Endodermal cell (in vitro differentiated cells): ENCODE results near the gene ESM1. TPM values are rescaled to one million over a fixed set of nuclear protein-coding genes. Genes with fewer than 3 reads are reported as not detected.
A peak's percentile ranks its signal among the peaks of the same experiment; 100 is the strongest.

Experiments
- DNase-seq: peaks from one replicate; pipeline ENCODE4 v3.0.0-alpha.2; 2017
- H3K27ac ChIP-seq: 2 replicates; pipeline ENCODE4 v1.5.1; 2013; ENCODE audit warnings: mild to moderate bottlenecking, low read depth, low read length, moderate library complexity
- H3K27me3 ChIP-seq: 2 replicates; pipeline ENCODE4 v1.6.1; 2013; ENCODE audit warnings: mild to moderate bottlenecking, low read length, moderate library complexity; ENCODE audit not compliant: insufficient read depth, control insufficient read depth, poor library complexity, severe bottlenecking
- H3K36me3 ChIP-seq: 2 replicates; pipeline ENCODE4 v1.7.0; 2013; ENCODE audit warnings: mild to moderate bottlenecking, low read length, moderate library complexity; ENCODE audit not compliant: control insufficient read depth, insufficient read depth
- H3K4me1 ChIP-seq: one replicate; pipeline ENCODE4 v1.7.0; 2013; ENCODE audit warnings: low read length; ENCODE audit not compliant: control insufficient read depth, insufficient read depth
- H3K4me3 ChIP-seq: 2 replicates; pipeline ENCODE4 v1.5.1; 2013; ENCODE audit warnings: mild to moderate bottlenecking, low read length, moderate library complexity
- H3K9ac ChIP-seq: 2 replicates; pipeline ENCODE4 v1.6.1; 2013; ENCODE audit warnings: mild to moderate bottlenecking, low read length, moderate library complexity; ENCODE audit not compliant: poor library complexity, severe bottlenecking; ENCODE audit errors: extremely low read depth
- H3K9me3 ChIP-seq: 2 replicates; pipeline ENCODE4 v1.6.1; 2013; ENCODE audit warnings: mild to moderate bottlenecking, low read length, moderate library complexity; ENCODE audit not compliant: control insufficient read depth
- H3K27ac Mint-ChIP-seq: 2 replicates; pipeline ENCODE4 v1.8.0; 2020; ENCODE audit warnings: mixed read lengths
- H3K27me3 Mint-ChIP-seq: 2 replicates; pipeline ENCODE4 v1.8.0; 2021; ENCODE audit warnings: mild to moderate bottlenecking, mixed read lengths; ENCODE audit not compliant: insufficient read depth
- H3K36me3 Mint-ChIP-seq: 2 replicates; pipeline ENCODE4 v1.8.0; 2020; ENCODE audit warnings: low read depth, mixed read lengths
- H3K4me1 Mint-ChIP-seq: 2 replicates; pipeline ENCODE4 v1.8.0; 2020; ENCODE audit warnings: mixed read lengths
- H3K4me3 Mint-ChIP-seq: 2 replicates; pipeline ENCODE4 v1.8.0; 2020; ENCODE audit warnings: mild to moderate bottlenecking, moderate library complexity, mixed read lengths
- H3K9me3 Mint-ChIP-seq: 2 replicates; pipeline ENCODE4 v1.8.0; 2020; ENCODE audit warnings: mild to moderate bottlenecking, mixed read lengths
- CTCF ChIP-seq: fragments of 200-600 bp; sonication (generic); conservative IDR thresholded peaks from 2 replicates; pipeline ENCODE4 v1.5.0; 2021; ENCODE audit warnings: antibody characterized with exemption, mild to moderate bottlenecking
- WGBS, 2 experiments: methylation state at CpG; one replicate each; pipeline versions ENCODE4 v1.1.5 to v1.1.7; 2013; ENCODE audit warnings: missing lambda C conversion rate in 2 of 2, mixed read lengths in 1 of 2; ENCODE audit not compliant: insufficient coverage in 1 of 2, insufficient read length in 1 of 2; 5-methylcytosine and 5-hydroxymethylcytosine counted together
- total RNA-seq, 2 donors: library from RNA; stranded (reverse); fragmentation: NEBNext Ultra II Directional in 1 of 2; extraction: Animal tissue kit (Norgen Biotek cat#: 25700) in 1 of 2; gene quantifications; 2 replicates in 1 of 2; 3 replicates in 1 of 2; pipeline ENCODE4 v1.2.1, GENCODE V29; 2021

ESM1 gene
- total RNA-seq, 2 donors from 2014 or later = not detected

- Histone ChIP-seq H3K27ac (no peak overlapping the region), H3K4me3 (peak overlapping the region; percentile 23), H3K36me3 (no peaks in the 10 kb centered on the region), H3K27me3 (no peaks in the 10 kb centered on the region), H3K9me3 (no peaks in the 10 kb centered on the region), H3K4me1 (no peaks in the 10 kb centered on the region), H3K9ac (no peak overlapping the region)
- Mint-ChIP-seq H3K4me1 (peaks cover 41% of the 10 kb centered on the region), H3K36me3 (no peaks in the 10 kb centered on the region), H3K27ac (no peak overlapping the region), H3K9me3 (no peaks in the 10 kb centered on the region), H3K27me3 (peaks cover 4% of the 10 kb centered on the region), H3K4me3 (peak overlapping the region; percentile 1)
- TF ChIP-seq CTCF = no peak
- WGBS, 2 experiments = 27 to 55% methylated on average over 1 to 2 of the region's 2 CpGs
- no peak for DNase-seq
Measured at GRCh38 chr5:54993318-54993717, 7.9 kb upstream of the ESM1 start.

- peaks cover 6% of the 10 kb centered on the region for H3K27me3 Mint-ChIP-seq
- no peaks in the 10 kb centered on the region for H3K36me3 Mint-ChIP-seq
- no peak overlapping the region for H3K27ac Mint-ChIP-seq
- H3K27me3 ChIP-seq = no peaks in the 10 kb centered on the region
- no peaks in the 10 kb centered on the region for H3K9me3 ChIP-seq
- peaks cover 42% of the 10 kb centered on the region for H3K4me1 Mint-ChIP-seq
- H3K27ac ChIP-seq = no peak overlapping the region
- no peak overlapping the region for H3K4me3 ChIP-seq
- no peak overlapping the region for H3K4me3 Mint-ChIP-seq
- no peaks in the 10 kb centered on the region for H3K36me3 ChIP-seq
- no peak for TF ChIP-seq CTCF
- no peaks in the 10 kb centered on the region for H3K4me1 ChIP-seq
- H3K9me3 Mint-ChIP-seq = no peaks in the 10 kb centered on the region
- H3K9ac ChIP-seq = no peak overlapping the region
- WGBS, 2 experiments = 83 to 94% methylated on average over 2 to 3 of the region's 3 CpGs
- DNase-seq = no peak
Measured at GRCh38 chr5:54991416-54991815, 6.0 kb upstream of the ESM1 start.

- peaks cover 11% of the 10 kb centered on the region for H3K27me3 Mint-ChIP-seq
- H3K4me3 Mint-ChIP-seq = no peak overlapping the region
- Histone ChIP-seq H3K4me1 (no peaks in the 10 kb centered on the region), H3K9me3 (no peaks in the 10 kb centered on the region), H3K36me3 (no peaks in the 10 kb centered on the region), H3K4me3 (no peak overlapping the region), H3K9ac (no peak overlapping the region), H3K27ac (no peak overlapping the region), H3K27me3 (no peaks in the 10 kb centered on the region)
- H3K4me1 Mint-ChIP-seq = peaks cover 41% of the 10 kb centered on the region
- TF ChIP-seq CTCF = no peak
- H3K9me3 Mint-ChIP-seq = no peaks in the 10 kb centered on the region
- no peak for DNase-seq
- H3K27ac Mint-ChIP-seq = no peak overlapping the region
- 100% methylated on average over 1 of the region's 1 CpG; no CpG with 5 or more reads in 1 of the 2 experiments for WGBS, 2 experiments
- no peaks in the 10 kb centered on the region for H3K36me3 Mint-ChIP-seq
Measured at GRCh38 chr5:54990841-54991258, 5.5 kb upstream of the ESM1 start.
